ENCODE measurements around the gene ARHGEF1. TPM values are rescaled to one million over a fixed set of nuclear protein-coding genes. Genes with fewer than 3 reads are reported as not detected.

Gene ARHGEF1
- total and polyA plus RNA-seq, 12 donors: 7.3 to 443 (median 54.1) TPM

- WGBS, 4 donors: 78 to 84% (median 82%) methylated on average over 7 of the region's 7 CpGs
- no peaks in the 10 kb centered on the region for H3K9me3 ChIP-seq (replicated peaks in 1 of 3)
- DNase-seq: no peak
- H3K27me3 ChIP-seq: no peaks in the 10 kb centered on the region
- H3K36me3 ChIP-seq (replicated peaks in 1 of 2): peaks cover 0 to 3% of the 10 kb centered on the region in 2 donors
- H3K4me1 ChIP-seq (replicated peaks in 1 of 2): peaks cover 7 to 14% of the 10 kb centered on the region in 2 donors
- intact Hi-C loops (cut with DNase I): loop anchor here in 1 of 2 donors (10.0 kb wide), 1 partner anchor 81 kb away; the partner anchor contains the start of gene CD79A
- H3K4me3 ChIP-seq: no peak overlapping the region
- no peak for TF ChIP-seq CTCF (IDR thresholded peaks at IDR 0.05)
- no peak for TF ChIP-seq POLR2A (IDR thresholded peaks at IDR 0.05)
- H3K27ac ChIP-seq: no peak overlapping the region
Measured at GRCh38 chr19:41955521-41955920, 72.5 kb downstream of the ARHGEF1 start.

- Histone ChIP-seq H3K36me3 (replicated peaks in 1 of 2) (peaks cover 0 to 3% of the 10 kb centered on the region in 2 donors), H3K4me1 (replicated peaks in 1 of 2) (peaks cover 7 to 14% of the 10 kb centered on the region in 2 donors), H3K4me3 (no peak overlapping the region), H3K9me3 (replicated peaks in 1 of 3) (no peaks in the 10 kb centered on the region), H3K27me3 (no peaks in the 10 kb centered on the region), H3K27ac (no peak overlapping the region)
- intact Hi-C loops (cut with DNase I): loop anchor here in 1 of 2 donors (10.0 kb wide), 1 partner anchor 82 kb away; the partner anchor contains the start of gene CD79A
- no peak for TF ChIP-seq CTCF (IDR thresholded peaks at IDR 0.05)
- TF ChIP-seq POLR2A (IDR thresholded peaks at IDR 0.05): no peak
- 86 to 92% (median 90%) methylated on average over 4 to 13 of the region's 13 CpGs for WGBS, 4 donors
- no peak for DNase-seq
Measured at GRCh38 chr19:41956621-41957020, 73.6 kb downstream of the ARHGEF1 start.

Small RNA genes lying within 50 kb of the gene (microRNA-seq; reads per million reads assigned to microRNA genes)
- gene MIR6797: 0 to 0.28 (median 0) reads per million in 3 donors

Small RNA genes lying within 50 kb of the gene (small RNA-seq; reads per million reads assigned to genes)
- 0 reads per million in 2 donors for gene MIR6797

Other genes starting within 250 kb of the ARHGEF1 start
- gene CEACAM7, start 194.9 kb upstream of the ARHGEF1 start, total RNA-seq: under 1 TPM in 2 of 9 donors, not detected in 7; 0.08 to 0.28 TPM
- under 1 TPM in 2 of 3 donors, not detected in 1; 0.07 to 0.40 TPM for gene CEACAM7, start 194.9 kb upstream of the ARHGEF1 start, polyA plus RNA-seq
- gene CEACAM5, start 174.6 kb upstream of the ARHGEF1 start, total RNA-seq: under 1 TPM in 4 of 9 donors, not detected in 5; 0.06 to 0.72 (median 0.35) TPM
- under 1 TPM in 2 of 3 donors, not detected in 1; 0.27 to 0.40 TPM for gene CEACAM5, start 174.6 kb upstream of the ARHGEF1 start, polyA plus RNA-seq
- gene CEACAM6, start 127.7 kb upstream of the ARHGEF1 start, total RNA-seq: under 1 TPM in 5 of 9 donors, not detected in 4; 0.06 to 0.76 (median 0.24) TPM
- under 1 TPM in 2 of 3 donors, not detected in 1; 0.13 to 0.24 TPM for gene CEACAM6, start 127.7 kb upstream of the ARHGEF1 start, polyA plus RNA-seq
- gene CEACAM3, start 86.6 kb upstream of the ARHGEF1 start, total RNA-seq: under 1 TPM in 3 of 9 donors, not detected in 6; 0.11 to 0.99 (median 0.68) TPM
- under 1 TPM in 2 of 3 donors, not detected in 1; 0.30 to 0.32 TPM for gene CEACAM3, start 86.6 kb upstream of the ARHGEF1 start, polyA plus RNA-seq
- not detected for gene LYPD4, start 38.5 kb upstream of the ARHGEF1 start, total RNA-seq
- gene LYPD4, start 38.5 kb upstream of the ARHGEF1 start, polyA plus RNA-seq: under 1 TPM in 1 of 3 donors, not detected in 2; 0.08 TPM
- not detected for gene DMRTC2, start 38.1 kb upstream of the ARHGEF1 start, total RNA-seq
- gene DMRTC2, start 38.1 kb upstream of the ARHGEF1 start, polyA plus RNA-seq: not detected
- gene RPS19, start 22.9 kb upstream of the ARHGEF1 start, total RNA-seq: 1,000 to 10,000 TPM in 6 of 9 donors, 100 to 1,000 TPM in 3; 418 to 2,240 (median 1,254) TPM
- 1,000 to 10,000 TPM in 2 of 3 donors, 100 to 1,000 TPM in 1; 534 to 3,405 (median 2,394) TPM for gene RPS19, start 22.9 kb upstream of the ARHGEF1 start, polyA plus RNA-seq
- gene CD79A, start 5.9 kb upstream of the ARHGEF1 start, total RNA-seq: 1 to 10 TPM in 1 of 9 donors, under 1 TPM in 5, not detected in 3; 0.28 to 1.0 (median 0.48) TPM
- 1 to 10 TPM in 2 of 3 donors, under 1 TPM in 1; 0.37 to 6.2 (median 1.3) TPM for gene CD79A, start 5.9 kb upstream of the ARHGEF1 start, polyA plus RNA-seq
- gene ERFL, start 45.3 kb downstream of the ARHGEF1 start, total RNA-seq: not detected
- under 1 TPM in 1 of 3 donors, not detected in 2; 0.10 TPM for gene ERFL, start 45.3 kb downstream of the ARHGEF1 start, polyA plus RNA-seq
- gene RABAC1, start 76.1 kb downstream of the ARHGEF1 start, total RNA-seq: 100 to 1,000 TPM; 106 to 397 (median 183) TPM
- 100 to 1,000 TPM in 2 of 3 donors, 10 to 100 TPM in 1; 17.9 to 303 (median 174) TPM for gene RABAC1, start 76.1 kb downstream of the ARHGEF1 start, polyA plus RNA-seq
- 10 to 100 TPM in 2 of 9 donors, 1 to 10 TPM in 3, under 1 TPM in 3, not detected in 1; 0.11 to 35.0 (median 3.5) TPM for gene ATP1A3, start 111.0 kb downstream of the ARHGEF1 start, total RNA-seq
- gene ATP1A3, start 111.0 kb downstream of the ARHGEF1 start, polyA plus RNA-seq: 10 to 100 TPM in 1 of 3 donors, 1 to 10 TPM in 2; 4.1 to 14.2 (median 10.0) TPM
- gene GRIK5, start 187.0 kb downstream of the ARHGEF1 start, total RNA-seq: 1 to 10 TPM in 4 of 9 donors, under 1 TPM in 4, not detected in 1; 0.24 to 6.2 (median 0.85) TPM
- gene GRIK5, start 187.0 kb downstream of the ARHGEF1 start, polyA plus RNA-seq: 10 to 100 TPM in 1 of 3 donors, 1 to 10 TPM in 2; 2.3 to 11.9 (median 2.4) TPM
- 10 to 100 TPM in 7 of 9 donors, 1 to 10 TPM in 2; 6.4 to 16.9 (median 13.2) TPM for gene ZNF574, start 193.0 kb downstream of the ARHGEF1 start, total RNA-seq
- gene ZNF574, start 193.0 kb downstream of the ARHGEF1 start, polyA plus RNA-seq: 1 to 10 TPM; 2.7 to 7.9 (median 5.4) TPM
- 1 to 10 TPM in 8 of 9 donors, under 1 TPM in 1; 0.72 to 4.9 (median 2.9) TPM for gene POU2F2, start 249.3 kb downstream of the ARHGEF1 start, total RNA-seq
- gene POU2F2, start 249.3 kb downstream of the ARHGEF1 start, polyA plus RNA-seq: 10 to 100 TPM in 1 of 3 donors, 1 to 10 TPM in 2; 4.2 to 17.2 (median 6.8) TPM